GM19455 (cell line): ENCODE measurements around the gene STUM.

Experiments used
- ATAC-seq: cut with Tn5 transposase; IDR thresholded peaks from one replicate; pipeline ENCODE4 v1.9.1; 2021; ENCODE audit not compliant: unreplicated experiment

Gene STUM

GRCh38 chr1:226619031-226619430 is 70.5 kb downstream of the STUM start:
- no peak for ATAC-seq

DNA sequence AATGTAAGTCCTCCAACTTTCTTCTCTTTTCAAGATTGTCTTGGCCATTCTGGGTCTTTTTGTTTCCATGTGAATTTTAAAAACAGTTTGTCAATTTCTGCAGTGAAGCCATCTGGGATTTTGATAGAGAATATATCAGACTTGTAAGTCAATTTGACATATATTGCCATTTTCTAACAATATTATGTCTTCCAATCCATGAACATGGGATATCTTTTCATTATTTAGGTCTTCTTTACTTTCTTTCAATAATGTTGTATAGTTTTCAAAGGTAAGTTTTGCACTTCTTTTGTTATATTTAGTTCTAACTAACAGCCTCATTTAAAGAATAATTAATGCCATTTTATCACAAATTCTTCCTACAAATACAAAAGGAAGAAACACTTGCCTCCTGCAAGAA is 73.4 kb downstream of the STUM start:
- no peak for ATAC-seq

- ATAC-seq = no peak
Measured at GRCh38 chr1:226624526-226624925, 76.0 kb downstream of the STUM start.

DNA sequence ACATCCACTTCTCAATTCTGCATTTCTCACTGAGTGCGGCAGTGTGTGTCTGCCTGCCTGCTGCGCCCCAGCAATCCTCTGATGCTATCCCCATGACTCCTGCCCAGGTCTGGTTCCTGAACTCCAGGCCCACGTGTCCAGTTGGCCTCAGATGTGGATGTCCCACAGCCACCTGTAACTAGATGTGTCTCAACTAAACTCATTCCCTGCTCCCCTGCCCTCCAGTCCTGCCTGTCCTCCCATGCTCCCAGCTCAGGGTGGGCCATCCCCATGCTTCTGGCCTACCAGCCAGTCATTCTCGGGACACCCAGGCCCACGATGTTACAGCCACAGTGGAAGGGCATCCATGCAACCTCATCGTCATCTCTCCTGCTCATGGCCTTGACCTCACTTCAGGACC is 76.8 kb downstream of the STUM start:
- ATAC-seq = no peak

DNA sequence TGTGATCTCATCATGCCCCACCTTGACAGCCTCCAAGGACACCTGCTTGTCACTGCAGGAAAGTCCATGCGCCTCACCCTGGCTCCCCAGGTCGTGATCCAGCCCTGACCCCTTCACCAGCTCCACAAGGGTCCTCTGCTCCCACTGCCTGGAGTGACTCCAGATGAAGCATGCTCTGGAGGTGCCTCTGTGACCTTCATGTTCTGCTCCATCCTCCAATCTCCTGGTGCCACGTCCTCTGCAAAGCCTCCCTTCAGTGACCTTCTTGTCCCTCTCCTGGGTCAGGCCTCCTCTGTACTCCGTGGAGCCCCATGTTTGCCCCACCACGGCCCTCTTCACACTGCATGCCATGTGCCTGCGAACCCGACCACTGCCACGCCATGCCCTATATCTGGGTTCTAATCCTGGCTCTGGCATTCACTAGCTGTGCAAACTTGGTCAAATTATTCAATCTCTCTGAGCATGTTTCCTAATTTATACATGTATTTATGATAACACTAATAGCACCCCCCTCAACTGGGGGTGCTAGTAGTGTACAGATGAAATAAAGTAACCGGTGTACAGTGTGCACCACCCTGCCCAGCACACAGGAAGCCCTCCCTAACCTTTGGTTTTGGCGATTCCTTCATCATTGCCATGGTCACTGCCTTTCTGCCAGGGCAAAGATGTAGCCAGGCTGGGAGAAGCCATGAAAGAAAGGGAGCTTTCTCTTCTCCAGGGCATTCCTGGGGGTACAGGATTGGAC is 77.4 kb downstream of the STUM start:
- peak; percentile 30 for ATAC-seq

- peak; percentile 78 for ATAC-seq
Measured at GRCh38 chr1:226626577-226626956, 78.0 kb downstream of the STUM start.

DNA sequence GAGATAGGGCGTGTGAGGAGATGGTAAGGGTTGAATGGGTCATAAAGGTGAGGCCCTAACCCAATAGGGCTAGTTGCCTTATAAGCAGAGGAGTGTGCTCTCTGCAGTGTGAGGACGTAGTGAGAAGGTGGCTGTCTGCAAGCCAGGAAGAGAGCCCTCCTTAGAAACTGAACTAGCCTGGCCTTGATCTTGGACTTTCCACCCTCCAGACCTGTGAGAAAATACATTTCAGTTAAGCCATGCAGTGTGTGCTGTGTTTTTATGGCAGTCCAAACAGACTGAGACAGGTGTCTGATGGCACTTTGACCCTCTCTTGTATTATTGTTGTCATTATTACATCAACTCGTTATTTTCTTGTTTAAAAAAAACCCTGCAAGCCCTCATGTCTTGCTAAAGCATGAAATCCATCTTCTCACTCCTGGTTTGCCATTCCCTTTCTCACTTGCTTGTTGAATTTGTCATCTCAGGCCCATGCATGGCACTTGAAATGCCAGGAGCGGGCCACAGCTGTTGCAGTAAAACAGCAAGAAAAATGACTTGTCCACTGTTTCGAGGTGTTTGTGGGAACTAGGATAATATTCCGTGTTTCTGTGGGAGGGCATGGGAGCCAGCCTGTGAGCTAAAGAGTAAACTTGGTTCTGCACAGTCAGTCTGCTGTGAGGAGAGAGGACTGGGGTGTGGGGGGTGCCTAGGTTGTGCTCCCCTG is 78.6 kb downstream of the STUM start:
- no peak for ATAC-seq

GRCh38 chr1:226627924-226628611 is 79.5 kb downstream of the STUM start:
- ATAC-seq = no peak

GRCh38 chr1:226628612-226629155 is 80.1 kb downstream of the STUM start:
- no peak for ATAC-seq

- no peak for ATAC-seq
Measured at GRCh38 chr1:226629210-226629895, 80.8 kb downstream of the STUM start.

DNA sequence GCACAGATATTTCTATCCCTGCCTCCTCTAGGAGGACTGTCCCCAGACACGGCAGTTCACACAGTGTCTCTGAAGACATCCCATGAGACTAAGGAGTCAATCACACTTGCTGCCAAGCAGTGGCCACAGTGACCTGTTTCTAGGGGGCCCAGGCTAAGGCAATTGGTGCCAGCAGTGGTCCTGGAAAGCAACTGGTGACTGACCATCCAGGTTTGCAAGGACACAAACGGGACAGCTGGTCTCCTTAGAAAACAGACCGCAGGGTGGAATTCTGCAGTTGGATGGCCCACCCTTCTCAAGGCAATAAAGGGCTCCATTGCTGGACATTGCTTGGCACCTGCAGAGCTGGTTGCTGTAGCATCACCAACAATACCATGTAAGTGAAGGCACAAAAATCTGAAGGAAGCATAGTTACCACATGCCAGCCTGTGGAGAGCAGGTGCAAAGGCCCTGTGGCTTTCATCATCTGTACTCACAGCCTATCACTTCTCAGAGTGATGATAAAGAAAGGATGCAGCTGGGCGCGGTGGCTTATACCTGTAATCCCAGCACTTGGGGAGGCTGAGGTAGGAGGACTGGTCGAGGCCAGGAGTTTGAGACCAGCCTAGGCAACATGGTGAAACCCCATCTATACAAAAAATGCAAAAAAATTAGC is 81.5 kb downstream of the STUM start:
- ATAC-seq = no peak

DNA sequence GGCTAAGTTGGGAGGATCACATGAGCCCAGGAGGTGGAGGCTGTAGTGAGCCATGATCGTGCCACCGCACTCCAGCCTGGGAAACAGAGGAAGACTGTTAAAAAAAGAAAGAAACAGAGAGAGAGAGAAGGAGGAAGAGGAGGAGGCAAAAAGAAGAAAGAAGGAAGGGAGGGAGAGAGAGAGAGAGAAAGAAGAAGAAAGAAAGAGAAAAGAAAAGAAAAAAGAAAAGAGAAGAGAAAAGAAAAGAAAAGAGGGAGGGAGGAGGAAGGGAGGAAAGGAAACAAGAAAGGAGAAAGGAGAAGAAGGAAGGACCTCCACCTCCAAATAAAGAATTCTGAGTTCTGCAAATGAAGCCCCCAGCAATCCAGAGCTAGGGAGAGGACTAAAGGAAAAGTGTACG is 82.0 kb downstream of the STUM start:
- no peak for ATAC-seq

DNA sequence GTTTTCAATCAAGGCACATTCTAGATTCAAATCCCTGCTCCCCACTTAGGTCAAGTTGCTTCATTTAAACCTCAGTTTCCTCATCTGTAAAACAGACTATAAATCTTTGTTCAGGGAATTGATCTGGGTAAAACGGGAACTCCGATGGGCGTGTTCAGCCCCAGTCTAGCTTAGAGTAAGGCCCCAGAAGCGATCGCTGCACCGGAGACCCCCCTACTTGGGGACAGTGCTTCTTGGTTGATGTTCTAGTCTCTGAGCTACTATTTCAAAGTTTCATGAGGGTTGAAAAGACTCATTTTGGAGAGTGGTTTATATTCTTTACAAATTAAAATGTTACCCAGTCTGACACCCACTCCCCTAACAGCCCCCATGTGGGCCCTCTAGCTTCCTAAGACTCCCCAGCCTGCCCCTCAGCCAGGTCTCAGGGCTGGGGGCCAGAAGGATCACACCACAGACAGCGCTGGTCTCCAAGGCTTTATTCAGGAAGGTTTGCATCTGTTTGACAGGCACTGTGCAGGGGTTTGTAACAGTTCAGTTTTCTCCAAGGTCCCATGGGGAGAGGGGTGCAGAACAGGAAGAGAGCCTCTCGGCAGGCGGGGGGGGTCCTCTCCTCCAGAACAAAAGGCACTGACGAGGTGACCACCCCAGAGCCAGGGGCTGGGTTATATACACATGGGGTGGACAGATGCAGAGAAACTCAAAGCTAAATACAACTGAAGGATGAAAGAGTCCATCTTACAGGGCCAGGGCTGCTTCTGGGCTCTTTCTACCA is 82.9 kb downstream of the STUM start:
- ATAC-seq = no peak

GRCh38 chr1:226632169-226632879 is 83.8 kb downstream of the STUM start:
- ATAC-seq = no peak

DNA sequence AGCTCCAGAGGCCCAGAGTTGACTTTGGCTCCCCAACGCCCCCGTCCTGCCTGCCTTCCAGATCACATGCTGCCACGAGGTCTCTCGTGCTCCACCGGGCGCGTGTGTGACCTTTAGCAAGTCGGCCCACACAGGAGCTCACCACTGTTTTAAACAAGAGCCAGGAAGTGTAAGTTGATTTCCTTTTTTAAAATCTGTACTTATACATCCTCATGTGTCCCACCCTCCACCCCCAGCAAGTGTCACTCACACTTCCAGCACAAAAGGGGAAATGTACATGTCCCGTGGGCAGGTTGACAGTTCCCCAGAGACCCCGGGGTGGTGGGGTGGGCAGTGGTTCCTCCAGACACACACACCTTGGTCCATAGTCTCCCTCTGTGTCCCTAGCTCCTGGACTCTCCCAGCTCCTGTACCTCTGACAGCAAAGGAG is 84.4 kb downstream of the STUM start:
- ATAC-seq = no peak

DNA sequence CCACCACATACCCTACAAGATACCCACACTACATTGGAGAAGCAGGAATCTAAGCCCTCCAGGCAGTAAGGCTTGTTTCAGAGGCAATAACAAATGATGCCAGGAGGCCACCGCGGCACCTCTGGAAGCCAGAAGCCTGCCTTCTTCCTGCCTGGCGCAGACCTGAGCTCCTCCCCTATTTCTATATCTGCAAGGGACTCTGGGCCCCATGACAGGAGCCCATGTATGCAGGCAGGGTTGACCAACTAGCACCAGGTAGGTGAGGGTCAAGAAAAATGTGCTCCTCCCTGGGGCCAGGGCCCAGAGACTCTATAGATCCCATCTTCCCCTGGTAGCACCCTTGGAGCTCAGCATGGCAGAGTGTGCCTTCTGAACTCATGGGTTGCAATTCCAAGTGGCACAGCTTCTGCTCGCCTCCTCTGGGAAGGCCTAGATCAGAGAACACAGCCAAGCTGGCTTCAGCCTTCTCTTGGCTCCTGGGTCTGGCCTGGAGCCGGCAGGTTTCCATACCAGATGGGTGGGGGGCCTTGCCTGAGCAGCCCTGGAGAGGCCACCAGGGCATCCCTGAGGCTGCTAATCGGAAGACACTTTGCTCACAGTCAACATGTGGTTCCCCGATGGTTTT is 85.1 kb downstream of the STUM start:
- peak; percentile 22 for ATAC-seq

DNA sequence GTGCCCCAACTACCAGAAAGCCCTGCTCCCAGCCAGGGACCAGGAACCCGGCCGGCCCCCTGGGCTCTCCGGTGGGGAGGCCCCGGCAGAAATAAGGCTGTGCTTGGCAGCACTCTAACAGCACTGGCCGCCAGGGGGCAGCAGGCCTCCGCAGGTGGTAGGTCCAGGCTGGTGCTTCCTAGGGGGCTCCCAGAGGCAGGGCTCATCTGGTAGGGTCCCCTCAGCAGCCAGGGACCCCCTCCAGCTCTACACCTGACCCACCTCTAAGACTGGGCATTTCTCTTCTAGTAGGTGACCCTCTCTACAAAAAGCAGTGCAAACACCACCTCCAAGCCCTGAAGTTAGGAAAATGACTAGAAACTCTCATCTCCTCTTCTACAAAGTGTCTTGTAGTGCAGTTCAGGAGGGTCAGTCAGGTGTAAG is 85.6 kb downstream of the STUM start:
- ATAC-seq = peak; percentile 90

DNA sequence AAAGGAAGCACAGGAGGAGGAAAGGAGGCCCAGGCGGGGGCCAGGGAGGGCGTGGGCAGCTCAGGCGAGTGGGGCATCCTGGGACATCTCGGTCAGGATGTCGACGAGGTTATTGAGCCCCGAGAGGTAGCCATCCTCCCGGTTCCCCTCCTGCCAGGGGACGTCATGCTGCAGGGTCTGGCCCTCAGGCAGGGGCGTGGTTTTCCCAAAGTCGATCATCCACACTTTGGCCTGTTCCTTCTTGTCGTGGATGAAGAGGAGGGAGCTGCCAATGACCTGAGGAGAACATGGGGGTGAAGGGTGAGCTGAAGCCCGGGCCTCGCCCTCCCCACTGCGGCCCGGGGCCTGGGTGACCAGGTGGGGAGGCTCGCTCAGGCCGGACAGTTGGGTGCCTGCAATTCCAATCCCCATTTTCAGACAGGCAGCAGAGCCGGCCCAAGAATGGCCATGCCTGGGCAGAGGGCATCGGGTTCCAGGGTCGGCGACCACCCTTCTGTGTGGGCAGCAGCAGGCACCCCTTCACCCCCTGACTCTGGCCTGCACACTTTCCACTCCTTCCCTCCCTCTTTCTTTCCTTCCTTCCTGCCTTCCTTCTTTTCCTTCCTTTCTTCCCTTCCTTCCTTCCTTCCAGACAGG is 86.2 kb downstream of the STUM start:
- no peak for ATAC-seq
